Left forelimb (tissue), 1 donor: ENCODE results near the gene RAP2A.

Source experiments
- DNase-seq: peaks from one replicate; pipeline ENCODE4 v3.0.0-alpha.2; 2018; ENCODE audit warnings: low spot score

The RAP2A gene

GRCh38 chr13:97448503-97449251 is 14.7 kb downstream of the RAP2A start:
- no peak for DNase-seq

- DNase-seq = no peak
Measured at GRCh38 chr13:97454699-97455098, 20.7 kb downstream of the RAP2A start.

GRCh38 chr13:97456047-97456446 is 22.1 kb downstream of the RAP2A start:
- DNase-seq = no peak

- no peak for DNase-seq
Measured at GRCh38 chr13:97459215-97459777, 25.3 kb downstream of the RAP2A start.

- no peak for DNase-seq
Measured at GRCh38 chr13:97460004-97460775, 26.2 kb downstream of the RAP2A start.

GRCh38 chr13:97460853-97461252 is 26.9 kb downstream of the RAP2A start:
- DNase-seq = no peak

- DNase-seq = no peak
Measured at GRCh38 chr13:97464561-97464960, 30.6 kb downstream of the RAP2A start.

GRCh38 chr13:97466722-97467121 is 32.8 kb downstream of the RAP2A start:
- no peak for DNase-seq

- no peak for DNase-seq
Measured at GRCh38 chr13:97468331-97468730, 34.4 kb downstream of the RAP2A start.

GRCh38 chr13:97471711-97472110 is 37.7 kb downstream of the RAP2A start:
- no peak for DNase-seq

GRCh38 chr13:97474349-97474980 is 40.5 kb downstream of the RAP2A start:
- no peak for DNase-seq

GRCh38 chr13:97475011-97475410 is 41.0 kb downstream of the RAP2A start:
- no peak for DNase-seq

- no peak for DNase-seq
Measured at GRCh38 chr13:97477844-97478243, 43.9 kb downstream of the RAP2A start.

GRCh38 chr13:97478247-97478646 is 44.3 kb downstream of the RAP2A start:
- no peak for DNase-seq

- no peak for DNase-seq
Measured at GRCh38 chr13:97483465-97483864, 49.5 kb downstream of the RAP2A start.

- no peak for DNase-seq
Measured at GRCh38 chr13:97484301-97484700, 50.3 kb downstream of the RAP2A start.

GRCh38 chr13:97485320-97485719 is 51.4 kb downstream of the RAP2A start:
- no peak for DNase-seq

- no peak for DNase-seq
Measured at GRCh38 chr13:97490702-97491307, 56.8 kb downstream of the RAP2A start.

- no peak for DNase-seq
Measured at GRCh38 chr13:97491452-97491851, 57.5 kb downstream of the RAP2A start.

GRCh38 chr13:97492257-97492656 is 58.3 kb downstream of the RAP2A start:
- DNase-seq = no peak

- DNase-seq = no peak
Measured at GRCh38 chr13:97492684-97493371, 58.9 kb downstream of the RAP2A start.

GRCh38 chr13:97493456-97493855 is 59.5 kb downstream of the RAP2A start:
- DNase-seq = no peak
